IPS DF 6.9 (cell line): ENCODE measurements around the gene TBX6.

Experiments
- DNase-seq: peaks from one replicate; pipeline ENCODE4 v3.0.0-alpha.2; 2013; ENCODE audit warnings: low read depth, low spot score
- H3K27ac ChIP-seq: one replicate; pipeline ENCODE4 v1.5.1; 2013; ENCODE audit warnings: low read length, control low read depth
- H3K27me3 ChIP-seq: 2 replicates; pipeline ENCODE4 v1.6.1; 2013; ENCODE audit warnings: mild to moderate bottlenecking, low read length; ENCODE audit not compliant: control insufficient read depth, insufficient read depth
- H3K36me3 ChIP-seq: 2 replicates; pipeline ENCODE4 v1.6.1; 2013; ENCODE audit warnings: low read length; ENCODE audit not compliant: control insufficient read depth, insufficient read depth
- H3K4me1 ChIP-seq: 2 replicates; pipeline ENCODE4 v1.6.1; 2013; ENCODE audit warnings: low read length; ENCODE audit not compliant: control insufficient read depth, insufficient read depth
- H3K4me3 ChIP-seq: 2 replicates; pipeline ENCODE4 v1.5.1; 2013; ENCODE audit warnings: mild to moderate bottlenecking, low read length
- H3K9me3 ChIP-seq: 2 replicates; pipeline ENCODE4 v1.6.1; 2013; ENCODE audit warnings: low read length, inconsistent platforms; ENCODE audit not compliant: control insufficient read depth, insufficient read depth
- WGBS: extraction: QIAGEN DNeasy Blood & Tissue Kit; methylation state at CpG from one replicate; pipeline ENCODE4 v1.1.7; 2013; ENCODE audit warnings: mixed read lengths, missing lambda C conversion rate; ENCODE audit not compliant: insufficient read length, insufficient coverage; 5-methylcytosine and 5-hydroxymethylcytosine counted together

TBX6 gene

GRCh38 chr16:30095166-30096078, 3.7 kb upstream of the TBX6 start:
- Histone ChIP-seq H3K27ac (no peak overlapping the region), H3K9me3 (peaks cover 3% of the 10 kb centered on the region; the same call in 1 of the 2 replicates), H3K36me3 (no peaks in the 10 kb centered on the region), H3K27me3 (no peaks in the 10 kb centered on the region), H3K4me3 (peak overlapping the region; percentile 40; the same call in 1 of the 2 replicates), H3K4me1 (no peaks in the 10 kb centered on the region; the same call in 1 of the 2 replicates)
- no CpG with 5 or more reads among the region's 47 CpGs for WGBS
- no peak for DNase-seq

- no peaks in the 10 kb centered on the region for H3K36me3 ChIP-seq
- no peak overlapping the region for H3K27ac ChIP-seq
- H3K4me3 ChIP-seq, result no peak overlapping the region
- DNase-seq, result no peak
- peaks cover 3% of the 10 kb centered on the region; the same call in 1 of the 2 replicates for H3K9me3 ChIP-seq
- H3K27me3 ChIP-seq, result no peaks in the 10 kb centered on the region
- H3K4me1 ChIP-seq, result no peaks in the 10 kb centered on the region; the same call in 1 of the 2 replicates
- WGBS, result no CpG with 5 or more reads among the region's 11 CpGs
These were observed 2.9 kb upstream of the TBX6 start for GRCh38 chr16:30094541-30095165.

- no peaks in the 10 kb centered on the region; the same call in 1 of the 2 replicates for H3K4me1 ChIP-seq
- no peaks in the 10 kb centered on the region for H3K36me3 ChIP-seq
- peak; percentile 67 for DNase-seq
- no peak overlapping the region for H3K27ac ChIP-seq
- WGBS, result no CpG with 5 or more reads among the region's 22 CpGs
- 0 out of 2 replicates have a peak, but pooled peaks cover 1% of the 10 kb centered on the region for H3K9me3 ChIP-seq
- H3K4me3 ChIP-seq, result peak overlapping the region; percentile 46; the same call in 1 of the 2 replicates
- no peaks in the 10 kb centered on the region for H3K27me3 ChIP-seq
These were observed 768 bp upstream of the TBX6 start for GRCh38 chr16:30092373-30093010.

- Histone ChIP-seq H3K36me3 (no peaks in the 10 kb centered on the region), H3K27me3 (no peaks in the 10 kb centered on the region), H3K9me3 (no peaks in the 10 kb centered on the region), H3K27ac (no peak overlapping the region), H3K4me3 (peak overlapping the region; percentile 70; the same call in 1 of the 2 replicates), H3K4me1 (no peaks in the 10 kb centered on the region; the same call in 1 of the 2 replicates)
- no CpG with 5 or more reads among the region's 26 CpGs for WGBS
- DNase-seq, result no peak
These were observed 953 bp downstream of the TBX6 start for GRCh38 chr16:30090610-30091331.

GRCh38 chr16:30088832-30089624, 2.7 kb downstream of the TBX6 start:
- no peak overlapping the region for H3K4me3 ChIP-seq
- H3K27ac ChIP-seq, result no peak overlapping the region
- no peaks in the 10 kb centered on the region for H3K9me3 ChIP-seq
- no peaks in the 10 kb centered on the region for H3K27me3 ChIP-seq
- WGBS, result no CpG with 5 or more reads among the region's 22 CpGs
- DNase-seq, result no peak
- peaks cover 12% of the 10 kb centered on the region for H3K36me3 ChIP-seq
- H3K4me1 ChIP-seq, result no peaks in the 10 kb centered on the region

GRCh38 chr16:30088237-30088831, 3.4 kb downstream of the TBX6 start:
- H3K36me3 ChIP-seq, result peaks cover 18% of the 10 kb centered on the region
- no peaks in the 10 kb centered on the region for H3K9me3 ChIP-seq
- H3K27ac ChIP-seq, result no peak overlapping the region
- no peaks in the 10 kb centered on the region for H3K4me1 ChIP-seq
- H3K4me3 ChIP-seq, result no peak overlapping the region
- no CpG with 5 or more reads among the region's 10 CpGs for WGBS
- H3K27me3 ChIP-seq, result no peaks in the 10 kb centered on the region
- no peak for DNase-seq

- whole genome bisulfite sequencing, result no CpG with 5 or more reads among the region's 11 CpGs
- peaks cover 25% of the 10 kb centered on the region for H3K36me3 ChIP-seq
- no peaks in the 10 kb centered on the region for H3K9me3 ChIP-seq
- no peak for DNase-seq
- H3K27me3 ChIP-seq, result no peaks in the 10 kb centered on the region
- no peak overlapping the region for H3K27ac ChIP-seq
- H3K4me1 ChIP-seq, result no peaks in the 10 kb centered on the region; the same call in 1 of the 2 replicates
- H3K4me3 ChIP-seq, result no peak overlapping the region
These were observed 4.4 kb downstream of the TBX6 start for GRCh38 chr16:30087181-30087898.

GRCh38 chr16:30086291-30087140, 5.2 kb downstream of the TBX6 start:
- no peak for DNase-seq
- no peaks in the 10 kb centered on the region for H3K27me3 ChIP-seq
- WGBS, result no CpG with 5 or more reads among the region's 27 CpGs
- H3K9me3 ChIP-seq, result no peaks in the 10 kb centered on the region
- no peaks in the 10 kb centered on the region; the same call in 1 of the 2 replicates for H3K4me1 ChIP-seq
- no peak overlapping the region for H3K4me3 ChIP-seq
- no peak overlapping the region for H3K27ac ChIP-seq
- peaks cover 25% of the 10 kb centered on the region for H3K36me3 ChIP-seq
